Loucy (cell line): ENCODE results near the gene NREP.

Experiments used
- H2AFZ ChIP-seq: fragments of 200-600 bp; sonication (generic); 2 replicates; pipeline ENCODE4 v1.6.0; 2016; ENCODE audit warnings: antibody characterized with exemption, mild to moderate bottlenecking, low read length, moderate library complexity
- H3F3A ChIP-seq: fragments of 200-600 bp; 2 replicates; pipeline ENCODE4 v1.6.0; 2016; ENCODE audit warnings: antibody characterized with exemption, low read depth, mild to moderate bottlenecking
- H3K27me3 ChIP-seq: fragments of 200-600 bp; sonication (generic); 2 replicates; pipeline ENCODE4 v1.6.1; 2014; ENCODE audit warnings: low read length, mild to moderate bottlenecking; ENCODE audit not compliant: insufficient read depth, poor library complexity, severe bottlenecking
- H3K36me3 ChIP-seq: fragments of 200-600 bp; sonication (generic); 2 replicates; pipeline ENCODE4 v1.6.1; 2016; ENCODE audit warnings: low read length; ENCODE audit not compliant: insufficient read depth
- H3K4me1 ChIP-seq: fragments of 200-600 bp; sonication (generic); 2 replicates; pipeline ENCODE4 v1.5.1; 2014; ENCODE audit warnings: low read length, mild to moderate bottlenecking; ENCODE audit not compliant: insufficient read depth, poor library complexity, severe bottlenecking
- H3K4me2 ChIP-seq: fragments of 200-600 bp; sonication (generic); 2 replicates; pipeline ENCODE4 v1.6.0; 2014; ENCODE audit warnings: antibody characterized with exemption, low read length, low read depth, mild to moderate bottlenecking; ENCODE audit not compliant: poor library complexity, severe bottlenecking
- H3K4me3 ChIP-seq: fragments of 200-600 bp; sonication (generic); 2 replicates; pipeline ENCODE4 v1.5.1; 2014; ENCODE audit warnings: low read length, mild to moderate bottlenecking, mixed read lengths; ENCODE audit not compliant: poor library complexity, severe bottlenecking
- H3K79me2 ChIP-seq: fragments of 200-600 bp; sonication (generic); 2 replicates; pipeline ENCODE4 v1.6.1; 2014; ENCODE audit warnings: low read length; ENCODE audit not compliant: insufficient read depth
- H3K9ac ChIP-seq: fragments of 200-600 bp; sonication (generic); 2 replicates; pipeline ENCODE4 v1.6.0; 2014; ENCODE audit warnings: mild to moderate bottlenecking, low read depth, low read length, moderate library complexity; ENCODE audit not compliant: poor library complexity, severe bottlenecking
- H3K9me2 ChIP-seq: fragments of 200-600 bp; sonication (generic); replicated peaks from 2 replicates; pipeline ENCODE4 v1.6.1; 2016; ENCODE audit warnings: low read depth, low read length, mixed read lengths
- H3K9me3 ChIP-seq: fragments of 200-600 bp; sonication (generic); 2 replicates; pipeline ENCODE4 v1.6.1; 2014; ENCODE audit warnings: mild to moderate bottlenecking, antibody characterized with exemption, low read length, low read depth; ENCODE audit not compliant: insufficient read depth
- H4K20me1 ChIP-seq: fragments of 200-600 bp; sonication (generic); 2 replicates; pipeline ENCODE4 v1.6.0; 2014; ENCODE audit warnings: antibody characterized with exemption, low read length, mild to moderate bottlenecking; ENCODE audit not compliant: insufficient read depth, poor library complexity, severe bottlenecking
- CTCF ChIP-seq: fragments of 200-600 bp; sonication (generic); conservative IDR thresholded peaks from 2 replicates; pipeline ENCODE4 v1.5.1; 2014; ENCODE audit warnings: mild to moderate bottlenecking, antibody characterized with exemption, low read length
- EZH2phosphoT487 ChIP-seq: fragments of 200-600 bp; IDR thresholded peaks from 2 replicates; pipeline ENCODE4 v1.6.1; 2018; ENCODE audit warnings: antibody characterized with exemption, mild to moderate bottlenecking, moderate library complexity, borderline replicate concordance

Gene NREP

DNA sequence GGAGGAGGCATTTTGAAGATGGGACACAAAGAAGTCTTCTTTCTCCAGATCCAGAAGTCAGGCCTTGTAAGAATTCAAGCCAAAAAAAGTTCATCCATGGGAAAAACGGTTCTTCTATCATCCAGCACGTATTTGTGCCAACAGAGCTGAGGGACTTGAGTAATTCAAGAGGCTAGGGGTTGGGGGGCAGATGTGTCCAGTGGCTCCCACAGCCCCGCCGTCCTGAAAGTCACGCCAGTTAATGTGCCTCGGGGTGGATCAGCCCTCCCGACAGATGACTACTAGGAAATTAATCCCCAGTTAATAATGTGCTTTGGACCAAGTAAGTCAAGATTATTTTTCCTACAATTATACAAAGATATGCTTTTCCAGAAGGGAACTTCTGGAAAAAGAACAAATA lies 23.4 kb downstream of the NREP start:
- peaks cover 17% of the 10 kb centered on the region for H3K4me1 ChIP-seq
- peaks cover 8% of the 10 kb centered on the region for H4K20me1 ChIP-seq
- H3K79me2 ChIP-seq = peaks cover 65% of the 10 kb centered on the region
- no peak overlapping the region for H2AFZ ChIP-seq
- TF ChIP-seq EZH2phosphoT487 (no peak), CTCF (no peak)
- H3K4me2 ChIP-seq = no peak overlapping the region
- H3F3A ChIP-seq = no peaks in the 10 kb centered on the region
- no peaks in the 10 kb centered on the region for H3K9me2 ChIP-seq
- no peak overlapping the region for H3K9ac ChIP-seq
- no peaks in the 10 kb centered on the region for H3K9me3 ChIP-seq
- no peak overlapping the region for H3K4me3 ChIP-seq
- H3K27me3 ChIP-seq = no peaks in the 10 kb centered on the region
- H3K36me3 ChIP-seq = peaks cover 47% of the 10 kb centered on the region; the same call in 1 of the 2 replicates

DNA sequence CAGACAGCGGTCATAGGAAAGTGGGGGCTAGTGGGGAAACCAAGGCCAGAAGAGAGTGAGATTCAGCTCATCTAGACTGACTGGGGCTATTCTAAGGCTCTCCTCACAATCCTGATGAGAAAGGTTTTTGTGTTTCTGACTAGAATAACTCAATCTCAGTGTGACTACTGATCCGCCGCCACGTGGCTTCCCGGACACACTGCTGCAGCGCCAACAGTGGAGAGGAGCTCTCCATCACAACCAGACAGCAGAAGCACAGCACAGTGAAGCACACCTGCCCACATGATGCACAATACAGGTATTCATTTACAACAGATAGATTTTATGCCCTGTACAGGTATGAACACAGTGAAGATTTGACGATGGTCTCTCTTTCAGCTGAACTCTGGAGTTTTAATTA lies 25.4 kb downstream of the NREP start:
- Histone ChIP-seq H3K9me2 (no peaks in the 10 kb centered on the region), H3K79me2 (peaks cover 46% of the 10 kb centered on the region), H3K9me3 (no peaks in the 10 kb centered on the region), H3K4me1 (peaks cover 15% of the 10 kb centered on the region), H3F3A (no peaks in the 10 kb centered on the region), H3K4me3 (no peak overlapping the region), H3K27me3 (no peaks in the 10 kb centered on the region), H3K9ac (no peak overlapping the region), H3K36me3 (peaks cover 61% of the 10 kb centered on the region; the same call in 1 of the 2 replicates), H2AFZ (no peak overlapping the region), H4K20me1 (peaks cover 5% of the 10 kb centered on the region), H3K4me2 (peak overlapping the region; percentile 7)
- no peak for TF ChIP-seq CTCF
- TF ChIP-seq EZH2phosphoT487 = no peak

GRCh38 chr5:111730659-111731382 lies 26.2 kb downstream of the NREP start:
- no peaks in the 10 kb centered on the region for H3K27me3 ChIP-seq
- peaks cover 38% of the 10 kb centered on the region for H3K79me2 ChIP-seq
- H3K4me2 ChIP-seq = no peak overlapping the region
- peaks cover 66% of the 10 kb centered on the region; the same call in 1 of the 2 replicates for H3K36me3 ChIP-seq
- TF ChIP-seq CTCF (no peak), EZH2phosphoT487 (no peak)
- no peak overlapping the region for H3K4me3 ChIP-seq
- no peak overlapping the region for H3K9ac ChIP-seq
- no peaks in the 10 kb centered on the region for H3K9me3 ChIP-seq
- no peaks in the 10 kb centered on the region for H3F3A ChIP-seq
- no peaks in the 10 kb centered on the region for H3K9me2 ChIP-seq
- peaks cover 15% of the 10 kb centered on the region for H3K4me1 ChIP-seq
- peaks cover 5% of the 10 kb centered on the region for H4K20me1 ChIP-seq
- H2AFZ ChIP-seq = no peak overlapping the region
